DND-41 (cell line): Measurements from ENCODE around the gene B4GALT5.

ENCODE experiments used
- CTCF ChIP-seq: IDR thresholded peaks from 2 replicates; pipeline ENCODE4 v1.5.1; 2012; ENCODE audit warnings: borderline replicate concordance, low read length, moderate library complexity, mild to moderate bottlenecking; ENCODE audit not compliant: poor library complexity, severe bottlenecking; ENCODE audit errors: extremely low read depth
- EZH2 ChIP-seq: IDR thresholded peaks from 3 replicates; pipeline ENCODE4 v1.6.1; 2012; ENCODE audit warnings: borderline replicate concordance, low read depth, mild to moderate bottlenecking, moderate library complexity, low read length, inconsistent platforms; ENCODE audit not compliant: severe bottlenecking

GRCh38 chr20:49675368-49676151 is 38.1 kb downstream of the B4GALT5 start:
- no peak for TF ChIP-seq CTCF
- TF ChIP-seq EZH2, result no peak
